Endometrium (tissue), 2 donors: ENCODE results near the gene SH3RF1.
"Not testable (repeated sequence)": the region's sequence is repeated elsewhere in the genome, so short reads cannot be mapped to it uniquely, and the experiment has no call there.

Experiments
- FAIRE-seq: peaks from 2 replicates; lab custom pipeline; 2012; peaks lifted over from hg19 to GRCh38; lab: Jason Lieb, UNC
- donor health status: control.
- donor health status: control.

The SH3RF1 gene

DNA sequence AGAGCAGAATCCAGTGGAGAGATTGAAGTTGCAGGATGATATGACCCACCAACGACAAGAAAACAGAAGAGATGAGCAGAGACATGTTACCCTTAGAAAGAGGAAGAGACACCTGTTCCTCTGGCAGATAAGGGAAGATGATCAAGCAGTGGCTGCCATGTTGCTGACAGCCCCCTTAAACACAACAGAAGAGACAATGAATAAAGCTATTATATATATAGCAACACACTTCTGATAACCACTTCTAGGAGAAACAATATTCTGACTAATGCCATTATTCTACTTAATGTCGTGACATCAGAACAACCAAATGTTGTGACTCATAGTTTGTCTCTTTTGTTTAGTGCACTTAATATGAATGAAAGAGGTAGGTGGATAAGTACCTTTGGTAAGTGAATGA is 44.9 kb downstream of the SH3RF1 start:
- FAIRE-seq, result no peak

DNA sequence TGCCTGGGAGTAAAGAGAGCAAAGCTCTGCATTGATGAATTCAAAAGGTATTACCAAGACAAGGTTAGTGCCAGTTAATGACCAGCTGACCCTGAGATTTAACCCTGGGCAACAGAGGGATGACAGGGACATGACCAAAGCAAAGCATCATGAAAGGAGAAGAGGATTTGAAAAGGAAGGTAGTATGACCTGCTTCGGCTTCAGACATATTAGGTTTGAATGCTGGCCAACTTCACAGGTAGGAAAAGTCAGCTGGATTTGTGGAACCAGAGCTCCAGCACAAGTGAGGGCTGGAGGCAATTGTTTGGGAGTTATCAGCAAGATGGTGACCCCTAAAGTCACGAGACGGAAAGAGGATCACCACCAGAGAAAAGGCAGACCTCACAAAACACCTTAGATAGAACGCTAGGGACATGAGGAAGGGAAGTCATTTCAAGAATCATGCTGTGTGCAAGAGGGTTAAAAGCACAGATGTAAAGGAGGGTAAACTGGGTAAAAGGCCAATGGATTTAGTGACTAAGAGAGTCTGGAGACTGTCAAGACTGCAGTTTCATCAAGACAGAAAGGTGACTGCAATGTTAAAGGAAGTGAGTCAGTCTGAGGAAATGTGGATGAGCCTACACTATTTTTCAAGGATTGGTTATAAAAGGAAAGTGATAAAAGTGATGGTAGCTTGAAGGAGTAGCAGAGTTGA is 45.6 kb downstream of the SH3RF1 start:
- FAIRE-seq, result no peak

DNA sequence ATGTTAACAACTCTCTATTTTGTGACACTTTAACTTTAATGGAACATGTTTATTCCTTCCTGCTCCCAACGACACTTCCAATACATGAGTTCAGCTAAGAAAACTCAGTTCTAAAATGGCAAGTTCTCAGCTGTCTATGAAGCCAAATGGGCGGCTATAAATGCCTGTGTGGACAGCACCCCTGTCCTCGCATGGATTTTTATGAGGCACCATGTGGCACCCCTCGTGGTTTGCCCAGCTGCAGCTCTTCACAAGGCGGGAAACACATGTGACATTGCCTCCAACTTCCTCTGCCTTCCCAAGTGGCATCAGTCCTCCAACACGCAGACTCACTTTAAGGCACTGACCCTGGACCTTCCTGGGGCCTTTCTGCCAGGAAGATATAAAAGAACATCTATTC is 48.0 kb downstream of the SH3RF1 start:
- no peak for FAIRE-seq

DNA sequence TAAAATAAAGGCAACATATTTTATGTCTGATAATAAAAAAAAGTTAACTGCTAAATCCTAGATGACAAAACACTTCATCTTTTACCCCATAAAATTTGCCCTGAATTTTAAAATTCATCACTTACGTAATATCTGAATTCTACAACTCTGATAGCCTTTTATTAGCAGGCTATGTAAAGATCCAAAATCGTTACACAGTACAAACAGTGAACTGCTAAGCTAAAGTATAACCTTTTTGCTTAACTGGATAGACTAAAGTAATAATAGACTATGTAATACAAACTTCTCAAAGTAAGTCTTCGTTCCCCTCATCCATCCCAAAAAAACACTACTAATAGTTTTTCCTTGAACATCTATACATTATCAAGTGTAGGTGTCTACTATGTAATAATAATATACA is 49.1 kb downstream of the SH3RF1 start:
- no peak for FAIRE-seq

DNA sequence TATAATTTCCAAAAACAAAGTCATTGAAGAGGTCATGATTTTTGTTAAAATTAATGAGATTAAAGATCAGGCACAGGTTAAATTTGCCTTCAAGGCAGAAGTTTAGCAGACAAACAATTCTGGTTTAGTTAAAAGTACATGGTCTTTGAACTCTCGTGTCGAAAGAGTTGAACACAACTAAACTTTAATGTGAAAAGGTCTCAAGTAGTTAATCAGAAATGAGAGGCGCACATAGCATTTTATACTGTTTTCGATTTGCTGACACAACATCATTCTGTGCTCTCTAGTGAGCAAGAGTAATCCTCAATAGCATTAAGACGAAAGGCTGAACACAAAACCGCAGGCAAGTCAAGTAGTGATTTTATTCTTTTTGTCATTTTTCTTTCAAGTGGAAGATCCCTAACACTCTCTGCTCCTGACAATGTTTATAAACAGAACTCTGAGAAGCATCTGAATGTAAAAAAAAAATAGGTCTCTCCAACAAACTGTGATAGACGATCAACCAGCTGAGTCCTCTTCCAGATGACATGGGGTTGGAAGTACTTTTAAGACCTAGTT is 49.8 kb downstream of the SH3RF1 start:
- FAIRE-seq, result no peak

DNA sequence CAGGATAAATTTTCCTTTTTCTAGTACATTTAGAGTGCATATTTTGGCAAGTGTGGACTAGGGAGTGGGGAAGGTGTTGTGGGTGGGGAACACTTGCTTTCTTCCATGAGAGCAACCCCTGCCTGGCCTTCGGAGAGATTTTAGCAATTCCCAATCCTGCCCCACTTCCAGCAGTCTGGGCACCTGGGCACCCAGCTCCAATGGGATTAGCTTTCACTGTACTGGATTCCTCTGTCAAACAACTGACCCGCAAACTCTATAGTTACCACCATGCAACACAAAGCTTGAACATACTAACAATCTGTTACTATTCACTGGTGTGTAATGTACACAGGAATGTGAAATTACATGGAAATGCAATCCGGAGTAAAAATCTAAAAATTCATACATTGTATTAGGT is 50.3 kb downstream of the SH3RF1 start:
- no peak for FAIRE-seq

DNA sequence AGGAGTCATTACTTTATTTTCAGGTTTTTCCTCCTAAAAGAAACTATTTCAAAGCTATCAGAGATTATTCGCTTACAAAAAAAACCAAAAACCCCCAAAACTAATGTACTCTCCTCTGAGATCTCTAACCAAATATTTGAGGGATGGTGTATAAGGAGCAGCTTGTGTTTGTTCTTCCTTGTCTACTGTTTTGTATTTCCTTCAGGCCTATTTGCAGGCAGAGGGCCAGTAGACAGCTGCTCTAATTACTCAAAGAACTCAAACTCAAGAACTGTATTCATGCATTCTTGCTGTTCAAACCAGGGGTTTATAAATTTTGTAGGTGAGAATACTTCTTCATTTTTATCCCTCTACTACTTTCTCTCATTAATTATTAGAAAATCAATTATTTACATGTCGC is 51.3 kb downstream of the SH3RF1 start:
- no peak for FAIRE-seq

DNA sequence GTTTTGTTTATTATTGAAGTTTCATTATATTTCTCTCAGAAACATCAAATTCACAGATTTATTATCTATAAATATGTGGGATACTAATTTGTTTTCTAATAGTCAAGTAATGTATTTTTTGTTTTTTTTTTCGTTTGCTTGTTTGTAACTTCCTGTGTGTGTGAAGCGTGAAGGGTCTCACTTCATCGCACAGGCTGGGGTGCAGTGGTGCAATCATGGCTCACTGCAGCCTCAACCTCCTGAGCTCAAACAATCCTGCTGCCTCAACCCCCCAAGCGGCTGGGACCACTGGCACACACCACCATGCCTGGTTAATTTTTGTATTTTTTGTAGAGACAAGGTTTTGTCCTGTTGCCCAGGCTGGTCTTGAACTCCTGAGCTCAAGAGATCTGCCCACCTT is 55.1 kb downstream of the SH3RF1 start:
- no peak for FAIRE-seq

DNA sequence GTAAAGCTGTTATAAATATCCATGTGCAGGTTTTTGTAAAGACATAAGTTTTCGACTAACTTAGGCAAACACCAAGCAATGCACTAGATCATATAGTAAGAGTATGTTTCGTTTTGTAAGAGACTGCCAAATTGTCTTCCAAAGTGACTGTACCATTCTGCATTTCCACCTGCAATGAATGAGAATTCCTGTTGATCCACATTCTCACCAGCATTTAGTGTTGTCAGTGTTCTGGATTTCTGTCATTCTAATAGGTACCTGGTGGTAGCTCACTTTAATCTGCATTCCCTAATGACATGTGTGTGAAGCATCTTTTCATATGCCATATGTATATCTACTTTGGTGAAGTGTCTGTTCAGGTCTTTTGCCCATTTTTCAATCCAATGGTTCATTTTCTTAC is 57.8 kb downstream of the SH3RF1 start:
- no peak for FAIRE-seq

DNA sequence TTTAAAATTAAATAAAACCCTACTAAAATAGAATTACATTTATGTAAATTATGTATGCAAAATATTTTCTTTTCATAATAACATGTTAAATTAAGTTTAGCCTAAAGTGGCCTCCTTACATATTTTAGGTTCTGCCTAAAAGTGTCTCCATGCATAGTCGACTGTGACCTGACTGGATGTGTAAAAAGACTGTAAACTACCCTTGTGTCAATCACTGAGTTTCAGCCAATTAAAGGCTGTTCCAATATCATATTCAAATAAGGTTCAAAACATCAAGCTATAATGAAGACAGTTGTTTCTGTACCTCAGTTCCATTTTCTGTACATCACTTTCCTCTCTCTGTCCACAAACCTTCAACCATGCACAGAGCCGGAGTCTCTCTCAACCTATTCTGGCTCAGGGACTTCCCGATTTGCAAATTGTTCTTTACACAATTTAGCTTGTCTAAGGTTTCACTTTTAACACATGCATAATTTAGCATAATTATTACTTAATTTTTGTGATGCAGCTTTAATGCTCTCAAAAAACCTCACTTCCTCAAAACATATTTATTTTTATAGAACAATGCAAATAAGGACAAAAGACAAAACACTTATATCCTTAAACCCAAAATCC is 60.1 kb downstream of the SH3RF1 start:
- no peak for FAIRE-seq

DNA sequence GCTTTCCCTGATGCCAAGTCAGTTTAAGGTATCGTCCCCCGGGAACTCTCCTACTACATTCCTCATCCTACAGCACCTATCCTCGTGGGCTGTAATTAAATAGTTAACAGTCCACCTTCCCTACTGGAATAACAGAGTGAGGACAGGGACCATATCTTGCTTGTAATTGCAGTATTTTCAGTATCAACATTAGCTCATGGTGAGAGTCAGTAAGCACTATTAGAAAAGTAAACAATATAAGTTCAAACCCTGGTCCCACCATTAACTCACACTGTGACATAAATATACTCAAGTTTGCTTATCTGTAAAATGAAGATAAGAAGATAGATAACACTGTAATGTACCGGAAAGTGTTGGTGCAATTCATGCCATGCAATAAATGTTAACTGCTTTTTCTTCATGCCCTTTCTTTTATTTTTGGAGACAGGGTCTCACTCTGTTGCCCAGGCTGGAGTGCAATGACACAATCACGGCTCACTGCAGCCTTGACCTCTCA is 61.3 kb downstream of the SH3RF1 start:
- FAIRE-seq, result no peak

DNA sequence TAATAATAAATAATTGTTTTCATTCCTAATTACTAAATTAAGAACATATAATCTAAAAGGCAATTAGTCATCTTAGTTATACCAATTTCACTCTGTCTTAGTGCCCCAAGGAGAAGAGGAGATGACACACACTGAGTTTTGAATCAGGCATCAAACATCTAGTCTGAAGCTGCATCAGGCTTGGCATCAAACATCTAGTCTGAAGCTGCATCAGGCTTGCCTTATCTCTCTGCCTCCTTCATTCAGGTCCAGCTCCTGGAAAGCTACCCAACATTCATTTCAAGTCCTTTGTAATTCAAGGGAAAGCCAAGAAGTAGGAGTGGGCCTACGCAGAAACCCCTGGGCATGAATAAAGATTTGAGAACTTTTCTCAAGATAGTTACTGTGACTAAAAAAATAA is 62.2 kb downstream of the SH3RF1 start:
- FAIRE-seq, result no peak

DNA sequence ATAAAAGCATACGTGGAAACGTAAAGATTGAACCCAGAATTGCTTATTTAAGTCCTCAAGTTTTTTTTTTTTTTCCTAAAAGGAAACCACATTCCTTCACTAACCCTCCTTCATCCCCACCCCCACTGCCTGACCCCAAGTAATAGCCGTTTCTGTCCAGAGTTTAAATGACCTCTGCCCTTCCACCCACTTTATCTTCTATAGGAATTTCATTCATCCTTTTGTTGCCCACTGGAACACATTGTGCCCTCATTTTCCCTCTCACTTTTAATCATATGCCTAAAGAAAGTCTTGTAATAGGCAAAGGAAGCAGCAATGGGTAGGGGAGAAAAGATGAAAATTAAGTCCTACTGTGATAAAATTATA is 62.7 kb downstream of the SH3RF1 start:
- FAIRE-seq, result no peak

DNA sequence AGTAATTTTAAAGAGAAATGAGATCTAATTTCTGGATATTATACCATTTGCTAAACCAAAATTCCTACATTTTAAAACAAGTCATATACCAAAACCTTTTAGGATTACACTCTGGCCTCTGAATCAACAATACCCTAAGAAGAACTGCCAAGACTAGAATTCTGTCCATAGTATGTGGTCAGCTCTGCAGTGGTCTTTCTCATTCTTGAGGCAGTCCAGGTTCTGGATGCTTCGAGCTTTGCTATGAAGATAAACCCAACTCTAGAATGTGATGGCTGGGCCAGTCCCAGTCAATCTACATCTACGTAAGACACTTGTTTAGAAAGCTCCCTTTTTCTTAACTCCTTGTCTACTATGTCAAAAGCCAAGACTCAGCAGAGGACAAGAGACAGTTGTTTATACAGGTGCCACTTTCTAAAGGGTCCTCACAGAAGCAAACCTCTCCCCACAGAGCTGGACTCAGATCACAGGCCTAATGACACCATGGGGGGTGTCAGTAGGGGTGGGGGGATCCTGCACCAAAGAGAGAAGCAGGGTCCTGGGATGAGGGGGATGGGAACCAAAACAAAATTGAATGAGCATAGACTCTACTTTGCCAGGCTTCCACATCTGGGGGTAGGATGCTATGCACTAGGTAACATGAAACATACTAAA is 63.2 kb downstream of the SH3RF1 start:
- no peak for FAIRE-seq

DNA sequence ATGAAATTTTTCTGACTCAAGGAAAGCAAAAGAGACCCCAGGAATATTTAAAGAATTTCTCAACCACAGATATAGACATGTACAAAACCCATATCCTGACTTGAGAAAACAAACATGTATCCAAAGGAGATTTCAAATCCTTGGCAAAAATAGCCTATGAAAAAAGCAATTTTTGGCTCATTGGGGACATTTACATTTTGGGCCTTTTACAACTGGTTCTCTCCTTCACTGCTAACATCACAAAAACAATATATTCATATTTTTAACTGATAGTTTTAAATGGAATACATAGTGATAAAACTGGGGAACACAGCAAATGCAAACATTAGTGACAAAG is 65.0 kb downstream of the SH3RF1 start:
- no peak for FAIRE-seq

DNA sequence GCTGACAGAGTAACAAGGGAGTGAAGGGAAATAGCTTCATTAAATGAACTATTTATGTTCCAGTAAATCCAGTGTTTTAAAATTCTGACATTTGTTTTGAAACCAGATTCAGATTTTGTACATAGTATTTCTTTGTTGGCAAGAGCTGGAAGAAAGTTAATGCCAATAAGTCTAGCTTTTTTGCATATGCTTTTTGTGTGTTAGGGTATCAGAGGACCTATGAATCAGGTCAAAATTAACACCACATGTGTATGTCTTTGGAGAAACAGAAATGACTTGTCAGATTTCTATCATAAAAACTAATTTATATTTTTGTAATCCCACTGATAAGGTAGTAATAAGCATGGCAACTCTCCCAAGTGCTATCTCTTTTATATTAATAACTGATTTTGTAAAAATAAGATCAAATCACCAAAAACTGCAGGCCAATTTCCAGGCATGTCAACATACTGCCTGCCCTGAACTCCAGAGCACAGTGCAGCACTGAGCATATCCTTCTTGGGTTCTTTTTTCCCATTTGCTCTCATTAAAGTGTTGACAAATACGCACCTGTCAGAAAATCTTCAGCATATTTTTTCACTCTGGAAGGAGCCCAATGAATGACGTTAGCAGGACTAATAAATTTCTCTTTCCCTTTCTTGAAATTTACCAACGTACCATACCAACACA is 65.5 kb downstream of the SH3RF1 start:
- peak; percentile 85 for FAIRE-seq

DNA sequence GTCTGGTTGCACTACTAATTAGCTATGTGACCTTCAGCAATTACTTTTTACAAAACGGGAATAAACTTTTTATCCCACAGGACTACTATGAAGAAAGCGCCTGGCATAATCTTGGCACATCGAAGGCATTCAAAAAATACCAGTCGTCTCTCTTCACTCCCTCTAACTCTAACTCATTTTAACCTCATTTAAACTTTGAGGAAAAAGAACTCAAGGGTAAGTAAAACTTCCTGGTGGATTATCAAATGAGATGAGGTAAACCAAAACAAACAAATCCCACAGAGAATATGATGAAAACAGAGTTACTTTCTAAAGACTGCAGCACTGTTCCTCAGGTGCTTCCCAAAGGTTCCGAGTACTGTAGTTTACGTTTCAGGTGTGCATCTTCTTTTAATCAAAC is 66.9 kb downstream of the SH3RF1 start:
- FAIRE-seq, result no peak

DNA sequence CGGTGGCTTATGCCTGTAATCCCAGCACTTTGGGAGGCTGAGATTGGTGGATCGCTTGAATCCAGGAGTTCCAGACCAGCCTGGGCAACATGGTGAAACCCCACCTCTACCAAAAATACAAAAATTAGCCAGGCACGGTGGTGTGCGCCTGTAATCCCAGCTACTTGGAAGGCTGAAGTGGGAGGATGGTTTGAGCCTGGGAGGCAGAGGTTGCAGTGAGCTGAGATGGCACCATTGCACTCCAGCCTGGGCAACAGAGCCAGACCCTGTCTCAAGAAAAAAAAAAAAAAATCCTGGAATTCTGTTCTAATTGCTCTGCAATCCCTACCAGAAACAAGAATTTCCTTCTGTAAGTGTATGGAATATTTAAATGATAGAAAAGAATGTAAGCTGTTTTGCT is 67.5 kb downstream of the SH3RF1 start:
- not testable (repeated sequence) for FAIRE-seq

DNA sequence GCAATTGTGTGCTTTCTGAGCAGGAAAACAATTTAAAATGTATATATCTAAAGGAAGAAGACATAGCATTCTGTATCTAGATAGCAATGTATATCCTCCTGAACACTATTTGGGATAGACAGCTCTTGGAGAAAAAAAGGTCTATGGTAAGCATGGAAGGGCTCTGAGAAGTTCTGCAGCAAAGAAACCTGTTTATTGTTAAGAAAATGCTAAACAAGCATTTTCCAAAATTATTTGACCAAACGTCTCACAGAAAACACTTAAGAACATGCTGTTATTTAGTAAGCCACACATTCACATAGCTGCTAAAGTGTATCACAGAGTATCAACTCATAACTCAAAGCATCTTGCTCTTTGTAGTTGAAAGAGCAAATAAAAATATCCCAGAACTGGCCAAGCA is 67.9 kb downstream of the SH3RF1 start:
- FAIRE-seq, result no peak

DNA sequence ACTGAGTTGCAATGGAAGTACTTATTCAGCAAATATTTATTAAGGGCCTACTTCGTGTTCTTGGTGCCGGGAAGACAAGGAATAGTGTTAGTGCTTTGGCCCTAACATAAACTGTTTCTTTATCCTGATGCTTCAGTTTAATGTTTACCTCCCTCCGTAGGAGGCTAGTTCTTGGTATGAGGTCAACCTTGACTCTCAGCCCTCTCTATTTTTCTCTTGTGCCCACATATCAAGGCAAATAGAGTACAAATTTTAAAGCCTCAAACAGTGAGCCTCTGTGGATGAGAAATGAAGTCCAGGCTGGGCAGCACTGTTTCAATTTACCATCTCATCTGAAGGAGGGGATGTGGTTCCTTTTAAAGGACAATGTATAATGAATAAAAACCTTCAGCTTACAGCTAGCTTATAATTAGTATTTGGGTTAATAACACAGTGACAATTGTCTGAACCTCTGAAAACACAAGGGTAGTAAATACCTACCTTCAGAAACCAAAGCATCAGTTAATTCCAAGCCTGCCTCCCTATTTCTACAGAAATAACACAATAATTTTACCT is 68.5 kb downstream of the SH3RF1 start:
- no peak for FAIRE-seq

DNA sequence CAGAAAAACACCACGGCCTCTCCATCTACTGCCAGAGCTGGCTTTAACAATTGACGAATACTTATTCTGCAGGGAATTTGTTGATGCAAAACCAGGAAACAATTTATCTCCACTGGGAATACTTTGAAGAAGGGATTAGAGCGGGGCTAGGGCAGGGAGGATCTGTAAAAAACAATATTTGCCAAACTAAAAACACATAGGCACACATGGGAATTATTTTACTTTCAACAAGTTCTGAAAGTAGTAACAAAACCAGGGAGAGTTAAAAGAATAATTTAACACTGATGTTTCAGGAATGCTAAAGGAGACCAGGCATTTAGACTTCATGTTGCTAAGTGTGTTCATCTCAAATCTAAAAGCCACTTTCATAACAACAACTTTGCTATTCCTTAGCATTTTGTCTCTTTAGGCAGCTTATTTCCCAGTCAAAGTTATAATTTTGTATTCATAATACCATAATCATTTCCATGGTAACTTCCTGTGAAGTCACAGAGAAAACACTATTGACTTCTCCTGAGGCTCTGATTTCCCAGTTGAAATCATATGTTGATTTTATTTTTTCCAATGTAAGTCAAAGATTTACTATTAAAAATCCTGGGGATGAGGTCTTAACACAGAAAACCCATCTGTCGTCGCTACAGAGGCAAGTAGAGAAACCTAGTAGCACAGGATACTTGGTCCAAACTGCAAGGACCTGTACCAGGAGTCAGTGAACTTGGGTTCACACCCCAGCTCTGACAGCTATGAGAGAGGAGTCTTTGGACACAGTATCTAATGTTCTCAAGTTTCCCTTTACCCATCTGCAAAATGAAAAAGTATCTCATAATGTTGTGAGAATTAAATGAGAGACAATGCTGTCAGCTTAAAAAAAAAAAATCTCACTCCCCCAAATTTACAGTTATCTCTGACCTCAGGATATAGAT is 69.3 kb downstream of the SH3RF1 start:
- peak; percentile 91 for FAIRE-seq
